ENCODE measurements around the gene IL20.

DNA sequence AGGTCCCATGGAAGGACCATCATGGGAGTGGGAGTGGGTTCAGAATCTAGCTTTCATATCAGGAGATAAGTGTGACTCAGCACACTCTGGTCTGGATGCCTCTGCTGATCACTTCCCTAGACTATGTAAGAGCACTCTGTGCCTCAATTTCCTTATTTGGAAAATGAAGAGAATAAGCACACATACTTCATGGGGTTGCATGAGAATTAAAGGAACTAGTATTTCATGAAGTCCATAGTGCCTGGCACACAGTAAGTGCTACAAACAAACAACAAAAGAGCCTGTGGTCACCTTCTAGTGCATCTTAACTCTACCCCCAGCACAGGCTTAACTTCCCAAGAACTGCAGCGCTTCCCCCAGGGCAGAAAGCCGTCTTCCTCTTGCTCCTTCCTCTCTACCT, 9.6 kb upstream of the IL20 start:
- TF ChIP-seq, protein P1, sequence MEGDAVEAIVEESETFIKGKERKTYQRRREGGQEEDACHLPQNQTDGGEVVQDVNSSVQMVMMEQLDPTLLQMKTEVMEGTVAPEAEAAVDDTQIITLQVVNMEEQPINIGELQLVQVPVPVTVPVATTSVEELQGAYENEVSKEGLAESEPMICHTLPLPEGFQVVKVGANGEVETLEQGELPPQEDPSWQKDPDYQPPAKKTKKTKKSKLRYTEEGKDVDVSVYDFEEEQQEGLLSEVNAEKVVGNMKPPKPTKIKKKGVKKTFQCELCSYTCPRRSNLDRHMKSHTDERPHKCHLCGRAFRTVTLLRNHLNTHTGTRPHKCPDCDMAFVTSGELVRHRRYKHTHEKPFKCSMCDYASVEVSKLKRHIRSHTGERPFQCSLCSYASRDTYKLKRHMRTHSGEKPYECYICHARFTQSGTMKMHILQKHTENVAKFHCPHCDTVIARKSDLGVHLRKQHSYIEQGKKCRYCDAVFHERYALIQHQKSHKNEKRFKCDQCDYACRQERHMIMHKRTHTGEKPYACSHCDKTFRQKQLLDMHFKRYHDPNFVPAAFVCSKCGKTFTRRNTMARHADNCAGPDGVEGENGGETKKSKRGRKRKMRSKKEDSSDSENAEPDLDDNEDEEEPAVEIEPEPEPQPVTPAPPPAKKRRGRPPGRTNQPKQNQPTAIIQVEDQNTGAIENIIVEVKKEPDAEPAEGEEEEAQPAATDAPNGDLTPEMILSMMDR (IDR thresholded peaks at IDR 0.05), result no peak
- TF ChIP-seq EZH2phosphoT487 (IDR thresholded peaks at IDR 0.05), result no peak
